Peyer's patch (tissue), 4 donors: Measurements from ENCODE around the gene PLSCR1. TPM values are rescaled to one million over a fixed set of nuclear protein-coding genes. Genes with fewer than 3 reads are reported as not detected.

Source experiments
- DNase-seq, 3 donors: peaks; one replicate each; pipeline ENCODE4 v3.0.0-alpha.2; 2017 to 2019
- H3K27ac ChIP-seq, 4 donors: fragments of 200-600 bp; sonication (generic); one replicate each; pipeline ENCODE4 v1.5.1; 2016 to 2019
- H3K27me3 ChIP-seq, 2 donors: fragments of 200-600 bp; sonication (generic); one replicate each; pipeline ENCODE4 v1.5.1; 2019
- H3K36me3 ChIP-seq, 3 donors: fragments of 200-600 bp; sonication (generic); one replicate each; pipeline ENCODE4 v1.5.1; 2016 to 2019
- H3K4me1 ChIP-seq, 4 donors: fragments of 200-600 bp; sonication (generic); one replicate each; pipeline ENCODE4 v1.5.1; 2016 to 2019
- H3K4me3 ChIP-seq, 4 donors: fragments of 200-600 bp; sonication (generic); 1 replicate in 3 of 4; 2 replicates in 1 of 4; pipeline ENCODE4 v1.5.1; 2016 to 2019; ENCODE audit warnings: mild to moderate bottlenecking in 1 of 4
- H3K9me3 ChIP-seq, 4 donors: fragments of 200-600 bp; sonication (generic); one replicate each; pipeline ENCODE4 v1.5.1; 2016 to 2019; ENCODE audit warnings: mild to moderate bottlenecking in 1 of 4
- CTCF ChIP-seq, 6 experiments: fragments of 450-650 bp in 4 of 6; fragments of 200-600 bp in 2 of 6; sonication (generic) in 1 of 6; IDR thresholded peaks; one replicate each; pipeline ENCODE4 v1.5.1; 2017 to 2019; ENCODE audit warnings: antibody characterized with exemption in 6 of 6, mild to moderate bottlenecking in 3 of 6, moderate library complexity in 1 of 6
- POLR2A ChIP-seq, 2 donors: fragments of 450-650 bp; IDR thresholded peaks; one replicate each; pipeline ENCODE4 v1.5.1; 2017; ENCODE audit warnings: antibody characterized with exemption in 2 of 2, mild to moderate bottlenecking in 2 of 2, moderate library complexity in 2 of 2
- total RNA-seq, 4 donors: library from RNA; depleted of rRNA; stranded (reverse); fragments of >200 nt; gene quantifications; one replicate each; pipeline ENCODE4 v1.1.0, GENCODE V29; 2016

The PLSCR1 gene
- total RNA-seq, 4 donors from 2014 or later = 80.7 to 93.2 (median 86.6) TPM

- H3K9me3 ChIP-seq = no peaks in the 10 kb centered on the region
- DNase-seq = no peak
- TF ChIP-seq POLR2A (IDR thresholded peaks at IDR 0.05) = no peak
- no peak for TF ChIP-seq CTCF (IDR thresholded peaks at IDR 0.05)
- no peaks in the 10 kb centered on the region for H3K4me1 ChIP-seq
- no peaks in the 10 kb centered on the region for H3K27me3 ChIP-seq
- H3K4me3 ChIP-seq = no peak overlapping the region
- H3K27ac ChIP-seq = no peak overlapping the region
- peaks cover 0 to 32% (median 0%) of the 10 kb centered on the region in 3 donors for H3K36me3 ChIP-seq
Observed at GRCh38 chr3:146521394-146521793, 23.0 kb downstream of the PLSCR1 start.

GRCh38 chr3:146519810-146520209 is 24.6 kb downstream of the PLSCR1 start:
- no peaks in the 10 kb centered on the region for H3K27me3 ChIP-seq
- peaks cover 0 to 38% (median 0%) of the 10 kb centered on the region in 3 donors for H3K36me3 ChIP-seq
- H3K9me3 ChIP-seq = no peaks in the 10 kb centered on the region
- H3K4me1 ChIP-seq = no peaks in the 10 kb centered on the region
- H3K4me3 ChIP-seq = no peak overlapping the region
- no peak overlapping the region for H3K27ac ChIP-seq
- DNase-seq = no peak
- TF ChIP-seq POLR2A (IDR thresholded peaks at IDR 0.05) = no peak
- TF ChIP-seq CTCF (IDR thresholded peaks at IDR 0.05) = no peak

- Histone ChIP-seq H3K27me3 (no peaks in the 10 kb centered on the region), H3K9me3 (no peaks in the 10 kb centered on the region), H3K4me3 (no peak overlapping the region), H3K36me3 (peaks cover 0 to 31% (median 0%) of the 10 kb centered on the region in 3 donors), H3K27ac (peak overlapping the region in 1 of 4 donors; percentile 33), H3K4me1 (no peaks in the 10 kb centered on the region)
- TF ChIP-seq POLR2A (IDR thresholded peaks at IDR 0.05) = no peak
- no peak for TF ChIP-seq CTCF (IDR thresholded peaks at IDR 0.05)
- no peak for DNase-seq
Observed at GRCh38 chr3:146517684-146518435, 26.5 kb downstream of the PLSCR1 start.

- H3K36me3 ChIP-seq = peaks cover 0 to 19% (median 0%) of the 10 kb centered on the region in 3 donors
- TF ChIP-seq POLR2A (IDR thresholded peaks at IDR 0.05) = no peak
- TF ChIP-seq CTCF (IDR thresholded peaks at IDR 0.05) = no peak
- H3K4me3 ChIP-seq = no peak overlapping the region
- no peak overlapping the region for H3K27ac ChIP-seq
- DNase-seq = no peak
- H3K4me1 ChIP-seq = peaks cover 0 to 8% (median 0%) of the 10 kb centered on the region in 4 donors
- no peaks in the 10 kb centered on the region for H3K27me3 ChIP-seq
- H3K9me3 ChIP-seq = no peaks in the 10 kb centered on the region
Observed at GRCh38 chr3:146513386-146514051, 30.9 kb downstream of the PLSCR1 start.

GRCh38 chr3:146511402-146512134 is 32.8 kb downstream of the PLSCR1 start:
- Histone ChIP-seq H3K4me3 (no peak overlapping the region), H3K27ac (peak overlapping the region in 2 of 4 donors; percentile 17 to 37)

More at GRCh38 chr3:146511402-146512134, 32.8 kb downstream of the PLSCR1 start:
- no peaks in the 10 kb centered on the region for H3K27me3 ChIP-seq
- H3K36me3 ChIP-seq = peaks cover 0 to 19% (median 0%) of the 10 kb centered on the region in 3 donors
- no peaks in the 10 kb centered on the region for H3K9me3 ChIP-seq
- TF ChIP-seq POLR2A (IDR thresholded peaks at IDR 0.05) (no peak), CTCF (IDR thresholded peaks at IDR 0.05) (no peak)
- peaks cover 0 to 8% (median 0%) of the 10 kb centered on the region in 4 donors for H3K4me1 ChIP-seq
- DNase-seq = no peak
